Measurements from ENCODE around the gene COL23A1.

The COL23A1 gene

GRCh38 chr5:178290376-178290775 lies 299.8 kb downstream of the COL23A1 start:
- FAIRE-seq, result no peak
- TF ChIP-seq SPI1 (IDR thresholded peaks at IDR 0.05; ENCODE audit: low read depth, low read length) (no peak), PAX5 (IDR thresholded peaks at IDR 0.05; ENCODE audit: insufficient read depth, low read length, severe bottlenecking) (no peak), POLR2AphosphoS5 (IDR thresholded peaks at IDR 0.05; ENCODE audit: low read depth, low read length) (no peak), TAF1 (IDR thresholded peaks at IDR 0.05; ENCODE audit: low read depth, low read length) (no peak), POU2F2 (IDR thresholded peaks at IDR 0.05; ENCODE audit: low read depth, low read length) (no peak), POLR2A (IDR thresholded peaks at IDR 0.05; ENCODE audit: low read depth, low read length) (no peak)
- DNase-seq (ENCODE audit: insufficient read length, low spot score), result no peak

GRCh38 chr5:178289438-178289837 lies 300.8 kb downstream of the COL23A1 start:
- no peak for DNase-seq (ENCODE audit: insufficient read length, low spot score)
- TF ChIP-seq POLR2AphosphoS5 (IDR thresholded peaks at IDR 0.05; ENCODE audit: low read depth, low read length), result no peak
- no peak for TF ChIP-seq SPI1 (IDR thresholded peaks at IDR 0.05; ENCODE audit: low read depth, low read length)
- TF ChIP-seq PAX5 (IDR thresholded peaks at IDR 0.05; ENCODE audit: insufficient read depth, low read length, severe bottlenecking), result no peak
- no peak for TF ChIP-seq POU2F2 (IDR thresholded peaks at IDR 0.05; ENCODE audit: low read depth, low read length)
- no peak for TF ChIP-seq TAF1 (IDR thresholded peaks at IDR 0.05; ENCODE audit: low read depth, low read length)
- no peak for TF ChIP-seq POLR2A (IDR thresholded peaks at IDR 0.05; ENCODE audit: low read depth, low read length)
- no peak for FAIRE-seq

- no peak for FAIRE-seq
- DNase-seq (ENCODE audit: insufficient read length, low spot score), result no peak
- no peak for TF ChIP-seq SPI1 (IDR thresholded peaks at IDR 0.05; ENCODE audit: low read depth, low read length)
- no peak for TF ChIP-seq POU2F2 (IDR thresholded peaks at IDR 0.05; ENCODE audit: low read depth, low read length)
- TF ChIP-seq POLR2A (IDR thresholded peaks at IDR 0.05; ENCODE audit: low read depth, low read length), result no peak
- TF ChIP-seq PAX5 (IDR thresholded peaks at IDR 0.05; ENCODE audit: insufficient read depth, low read length, severe bottlenecking), result no peak
- TF ChIP-seq TAF1 (IDR thresholded peaks at IDR 0.05; ENCODE audit: low read depth, low read length), result no peak
- TF ChIP-seq POLR2AphosphoS5 (IDR thresholded peaks at IDR 0.05; ENCODE audit: low read depth, low read length), result no peak
Observed at GRCh38 chr5:178288401-178289368, 301.5 kb downstream of the COL23A1 start.

- TF ChIP-seq PAX5 (IDR thresholded peaks at IDR 0.05; ENCODE audit: insufficient read depth, low read length, severe bottlenecking) (no peak), POLR2AphosphoS5 (IDR thresholded peaks at IDR 0.05; ENCODE audit: low read depth, low read length) (no peak), POLR2A (IDR thresholded peaks at IDR 0.05; ENCODE audit: low read depth, low read length) (no peak), SPI1 (IDR thresholded peaks at IDR 0.05; ENCODE audit: low read depth, low read length) (no peak), POU2F2 (IDR thresholded peaks at IDR 0.05; ENCODE audit: low read depth, low read length) (no peak), TAF1 (IDR thresholded peaks at IDR 0.05; ENCODE audit: low read depth, low read length) (no peak)
- no peak for FAIRE-seq
Observed at GRCh38 chr5:178287791-178288105, 302.4 kb downstream of the COL23A1 start.

GRCh38 chr5:178287091-178287790 lies 303.0 kb downstream of the COL23A1 start:
- FAIRE-seq, result no peak
- TF ChIP-seq PAX5 (IDR thresholded peaks at IDR 0.05; ENCODE audit: insufficient read depth, low read length, severe bottlenecking) (no peak), TAF1 (IDR thresholded peaks at IDR 0.05; ENCODE audit: low read depth, low read length) (no peak), POU2F2 (IDR thresholded peaks at IDR 0.05; ENCODE audit: low read depth, low read length) (no peak), POLR2A (IDR thresholded peaks at IDR 0.05; ENCODE audit: low read depth, low read length) (no peak), SPI1 (IDR thresholded peaks at IDR 0.05; ENCODE audit: low read depth, low read length) (no peak), POLR2AphosphoS5 (IDR thresholded peaks at IDR 0.05; ENCODE audit: low read depth, low read length) (no peak)

More at GRCh38 chr5:178287791-178288105, 302.4 kb downstream of the COL23A1 start:
- DNase-seq (ENCODE audit: insufficient read length, low spot score), result no peak

GRCh38 chr5:178286226-178287090 lies 303.7 kb downstream of the COL23A1 start:
- TF ChIP-seq TAF1 (IDR thresholded peaks at IDR 0.05; ENCODE audit: low read depth, low read length) (no peak), POU2F2 (IDR thresholded peaks at IDR 0.05; ENCODE audit: low read depth, low read length) (no peak), POLR2A (IDR thresholded peaks at IDR 0.05; ENCODE audit: low read depth, low read length) (no peak), POLR2AphosphoS5 (IDR thresholded peaks at IDR 0.05; ENCODE audit: low read depth, low read length) (no peak), SPI1 (IDR thresholded peaks at IDR 0.05; ENCODE audit: low read depth, low read length) (no peak), PAX5 (IDR thresholded peaks at IDR 0.05; ENCODE audit: insufficient read depth, low read length, severe bottlenecking) (no peak)
- FAIRE-seq, result no peak
- no peak for DNase-seq (ENCODE audit: insufficient read length, low spot score)

More at GRCh38 chr5:178287091-178287790, 303.0 kb downstream of the COL23A1 start:
- no peak for DNase-seq (ENCODE audit: insufficient read length, low spot score)

- no peak for DNase-seq (ENCODE audit: insufficient read length, low spot score)
- FAIRE-seq, result no peak
- no peak for TF ChIP-seq SPI1 (IDR thresholded peaks at IDR 0.05; ENCODE audit: low read depth, low read length)
- no peak for TF ChIP-seq POU2F2 (IDR thresholded peaks at IDR 0.05; ENCODE audit: low read depth, low read length)
- TF ChIP-seq TAF1 (IDR thresholded peaks at IDR 0.05; ENCODE audit: low read depth, low read length), result no peak
- no peak for TF ChIP-seq POLR2AphosphoS5 (IDR thresholded peaks at IDR 0.05; ENCODE audit: low read depth, low read length)
- TF ChIP-seq POLR2A (IDR thresholded peaks at IDR 0.05; ENCODE audit: low read depth, low read length), result no peak
- no peak for TF ChIP-seq PAX5 (IDR thresholded peaks at IDR 0.05; ENCODE audit: insufficient read depth, low read length, severe bottlenecking)
Observed at GRCh38 chr5:178285399-178286225, 304.6 kb downstream of the COL23A1 start.

- no peak for TF ChIP-seq POU2F2 (IDR thresholded peaks at IDR 0.05; ENCODE audit: low read depth, low read length)
- no peak for TF ChIP-seq PAX5 (IDR thresholded peaks at IDR 0.05; ENCODE audit: insufficient read depth, low read length, severe bottlenecking)
- TF ChIP-seq POLR2AphosphoS5 (IDR thresholded peaks at IDR 0.05; ENCODE audit: low read depth, low read length), result no peak
- no peak for TF ChIP-seq SPI1 (IDR thresholded peaks at IDR 0.05; ENCODE audit: low read depth, low read length)
- TF ChIP-seq POLR2A (IDR thresholded peaks at IDR 0.05; ENCODE audit: low read depth, low read length), result no peak
- no peak for TF ChIP-seq TAF1 (IDR thresholded peaks at IDR 0.05; ENCODE audit: low read depth, low read length)
- FAIRE-seq, result no peak
- no peak for DNase-seq (ENCODE audit: insufficient read length, low spot score)
Observed at GRCh38 chr5:178284996-178285395, 305.2 kb downstream of the COL23A1 start.
